ENCODE results near the gene ESPNL. TPM values are rescaled to one million over a fixed set of nuclear protein-coding genes. Genes with fewer than 3 reads are reported as not detected.

Gene ESPNL
- total and polyA plus RNA-seq, 2 of the 4 experiments (the other 2 are of a cell fraction): 2.0 TPM

DNA sequence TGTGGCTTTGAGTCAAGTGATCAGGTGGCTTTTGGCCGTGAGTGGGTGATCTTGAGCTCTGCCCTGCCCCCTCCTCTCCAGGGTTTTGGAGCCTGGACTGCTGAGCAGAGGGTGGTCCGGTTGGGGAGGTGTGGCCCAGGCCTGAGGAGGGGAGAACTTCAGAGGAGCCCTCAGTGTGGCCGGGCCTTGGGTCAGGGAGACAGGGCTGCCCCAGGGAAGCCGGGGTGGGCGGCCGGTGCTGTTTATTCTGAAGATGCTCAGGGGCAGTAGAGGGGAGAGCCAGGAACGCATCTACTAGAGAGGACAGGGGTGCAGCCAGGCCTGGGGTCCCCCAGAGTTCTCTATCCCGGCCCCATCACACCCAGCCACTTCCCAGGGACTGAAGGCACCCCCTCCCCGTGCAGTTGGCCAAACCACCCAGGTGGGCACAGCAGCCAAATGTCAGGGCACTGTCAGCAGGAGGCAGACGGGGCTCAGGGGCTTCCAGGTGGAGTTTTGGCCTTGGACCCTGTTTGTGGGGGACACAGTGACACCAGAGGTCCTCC, 59.6 kb downstream of the ESPNL start:
- in situ Hi-C loops (cut with MboI; ENCODE audit: low sequenced_read_pairs) (no loop called here), dilution Hi-C loops (cut with HindIII; ENCODE audit: low sequenced_read_pairs, unreplicated experiment) (no loop called here), intact Hi-C loops (cut with micrococcal nuclease) (loop anchor here (1.0 kb wide), 1 partner anchor 104 kb away; no protein-coding TSS in a partner anchor)
- Histone ChIP-seq H2BK120ac (ENCODE audit: low read depth, low read length) (0 out of 2 replicates have a peak overlapping the region, but pooled peaks have one; percentile 5), H3K23ac (ENCODE audit: low read depth, low read length) (no peak overlapping the region), H3K4me1 (ENCODE audit: control insufficient read depth, insufficient read depth, low read length) (peaks cover 19% of the 10 kb centered on the region), H3K9me3 (ENCODE audit: control insufficient read depth, insufficient read depth, low read length) (no peaks in the 10 kb centered on the region), H3K4me2 (ENCODE audit: low read depth, low read length) (peak overlapping the region; percentile 80; the same call in 1 of the 2 replicates), H4K5ac (ENCODE audit: low read depth, low read length) (no peak overlapping the region), H2BK15ac (ENCODE audit: low read depth, low read length) (no peak overlapping the region), H4K8ac (ENCODE audit: low read depth in 2 of 2, low read length in 2 of 2) (no peak overlapping the region), H3K79me1 (ENCODE audit: low read depth in 1 of 2, low read length in 2 of 2) (no peaks in the 10 kb centered on the region; a peak in 1 of 4 replicates), H3K14ac (replicated peaks; ENCODE audit: low read depth, low read length) (no peak overlapping the region), H2BK5ac (ENCODE audit: low read depth, low read length, poor library complexity, severe bottlenecking) (no peak overlapping the region), H3K4me3 (ENCODE audit: insufficient read depth, low read depth, low read length) (peak overlapping the region; percentile 44; the same call in 1 of the 2 replicates), H2AFZ (replicated peaks; ENCODE audit: low read length, poor library complexity) (no peak overlapping the region), H3K27me3 (ENCODE audit: control insufficient read depth, insufficient read depth, low read length) (peaks cover 2% of the 10 kb centered on the region; the same call in 1 of the 2 replicates), H3K9me1 (ENCODE audit: insufficient read depth, low read length) (0 out of 2 replicates have a peak, but pooled peaks cover 3% of the 10 kb centered on the region), H3K36me3 (ENCODE audit: control insufficient read depth, insufficient read depth, low read length) (no peaks in the 10 kb centered on the region), H2BK20ac (ENCODE audit: low read depth, low read length) (no peak overlapping the region), H3K56ac (ENCODE audit: extremely low read depth, insufficient read depth, low read length) (no peak overlapping the region), H2AK5ac (ENCODE audit: low read depth, low read length) (no peak overlapping the region; the same call in 1 of the 2 replicates), H3K9ac (ENCODE audit: low read depth, low read length) (peak overlapping the region; percentile 20; the same call in 1 of the 2 replicates), H4K20me1 (ENCODE audit: insufficient read depth, low read length) (no peaks in the 10 kb centered on the region), H3K27ac (ENCODE audit: insufficient read depth, low read length) (no peak overlapping the region), H4K91ac (ENCODE audit: insufficient read depth, low read depth, low read length) (no peak overlapping the region), H3K18ac (ENCODE audit: low read depth, low read length) (no peak overlapping the region), H2AK9ac (replicated peaks; ENCODE audit: low read depth, low read length, poor library complexity) (no peak overlapping the region), H3K4ac (ENCODE audit: low read depth, low read length) (peak overlapping the region; percentile 7; the same call in 1 of the 2 replicates)
- TF ChIP-seq RFX5 (IDR thresholded peaks at IDR 0.05; ENCODE audit: low read depth, low read length) (no peak), CHD1 (IDR thresholded peaks at IDR 0.05; ENCODE audit: low read depth, low read length) (no peak), MAZ (IDR thresholded peaks at IDR 0.05; ENCODE audit: borderline replicate concordance, low read depth, low read length) (no peak), NFE2L2 (IDR thresholded peaks at IDR 0.05; ENCODE audit: low read depth, low read length) (no peak), CTCF (conservative IDR thresholded peaks at IDR 0.05; ENCODE audit: low read depth, low read length) (no peak), POLR2A (IDR thresholded peaks at IDR 0.05; ENCODE audit: low read depth, low read length) (no peak)
- TF ChIP-seq, protein P1, sequence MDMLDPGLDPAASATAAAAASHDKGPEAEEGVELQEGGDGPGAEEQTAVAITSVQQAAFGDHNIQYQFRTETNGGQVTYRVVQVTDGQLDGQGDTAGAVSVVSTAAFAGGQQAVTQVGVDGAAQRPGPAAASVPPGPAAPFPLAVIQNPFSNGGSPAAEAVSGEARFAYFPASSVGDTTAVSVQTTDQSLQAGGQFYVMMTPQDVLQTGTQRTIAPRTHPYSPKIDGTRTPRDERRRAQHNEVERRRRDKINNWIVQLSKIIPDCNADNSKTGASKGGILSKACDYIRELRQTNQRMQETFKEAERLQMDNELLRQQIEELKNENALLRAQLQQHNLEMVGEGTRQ (IDR thresholded peaks at IDR 0.05; ENCODE audit: low read depth, low read length): no peak
- BruUV-seq (replicated peaks): no TSS peak
- WGBS, 2 experiments (ENCODE audit: extremely low coverage in 2 of 2, insufficient read length in 1 of 2): 80% methylated on average over 2 of the region's 10 CpGs; no CpG with 5 or more reads in 1 of the 2 experiments
- ATAC-seq (ENCODE audit: low read depth) (no peak), DNase-seq (no peak)
- POLR2A ChIA-PET (ENCODE audit: unreplicated experiment): no interaction called here
- CTCF ChIA-PET: no interaction called here

All from IMR-90 (cell line).